ENCODE results near the gene SLC6A3.

- TF ChIP-seq POLR2AphosphoS5 (IDR thresholded peaks at IDR 0.05) (no peak), EP300 (IDR thresholded peaks at IDR 0.05; ENCODE audit: low read depth) (no peak), CTCF (IDR thresholded peaks at IDR 0.05) (no peak)
Measured at GRCh38 chr5:1472964-1473628, 27.9 kb upstream of the SLC6A3 start.
